ENCODE measurements around the gene MTF2.

GRCh38 chr1:93061895-93062792, 16.9 kb upstream of the MTF2 start:
- TF ChIP-seq EZH2 (IDR thresholded peaks at IDR 0.05; ENCODE audit: insufficient read depth, poor library complexity, severe bottlenecking) = no peak
- no peak for TF ChIP-seq EZH2phosphoT487 (IDR thresholded peaks at IDR 0.05; ENCODE audit: insufficient read depth, low read depth)

Data from GM23248 (cell line).